GM12878 (cell line): ENCODE data around the gene EGFR.

Experiments used
- BACH1 ChIP-seq: fragments of 450-650 bp; IDR thresholded peaks from 2 replicates; pipeline ENCODE4 v1.6.1; 2017; ENCODE audit warnings: mild to moderate bottlenecking, borderline replicate concordance
- BCL11A ChIP-seq: IDR thresholded peaks from 2 replicates; pipeline ENCODE4 v1.6.1; 2011; ENCODE audit warnings: low read depth, low read length
- CTCF ChIP-seq, 3 experiments: IDR thresholded peaks in 2 of 3; conservative IDR thresholded peaks in 1 of 3; 2 replicates each; pipeline ENCODE4 v1.5.1; 2011; ENCODE audit warnings: low read depth in 3 of 3, low read length in 3 of 3, mild to moderate bottlenecking in 3 of 3, control low read depth in 2 of 3, moderate library complexity in 2 of 3, inconsistent platforms in 1 of 3, mixed read lengths in 1 of 3; ENCODE audit not compliant: control insufficient read depth in 2 of 3, insufficient read depth in 1 of 3; ENCODE audit errors: extremely low read depth in 1 of 3
- EZH2 ChIP-seq: IDR thresholded peaks from 2 replicates; pipeline ENCODE4 v1.6.1; 2012; ENCODE audit warnings: low read depth, mild to moderate bottlenecking, control low read depth, inconsistent platforms, low read length, borderline replicate concordance; ENCODE audit not compliant: control insufficient read depth
- GABPA ChIP-seq: IDR thresholded peaks from 2 replicates; pipeline ENCODE4 v1.6.1; 2014; ENCODE audit warnings: antibody characterized with exemption, low read depth, mild to moderate bottlenecking, inconsistent platforms
- MAX ChIP-seq: IDR thresholded peaks from 2 replicates; pipeline ENCODE4 v1.6.1; 2012; ENCODE audit warnings: low read depth, low read length, improper control_type of control experiment
- POLR2A ChIP-seq: IDR thresholded peaks from 2 replicates; pipeline ENCODE4 v1.6.1; 2011; ENCODE audit warnings: low read depth, mild to moderate bottlenecking, low read length
- RAD21 ChIP-seq: IDR thresholded peaks from 2 replicates; pipeline ENCODE4 v1.6.1; 2011; ENCODE audit warnings: mild to moderate bottlenecking, low read depth, low read length, moderate library complexity; ENCODE audit not compliant: insufficient read depth
- REST ChIP-seq: IDR thresholded peaks from 2 replicates; pipeline ENCODE4 v1.6.1; 2012; ENCODE audit warnings: mild to moderate bottlenecking, low read depth, low read length
- RFX5 ChIP-seq: IDR thresholded peaks from 2 replicates; pipeline ENCODE4 v1.6.1; 2011; ENCODE audit warnings: low read depth, low read length, improper control_type of control experiment
- SRF ChIP-seq, 2 experiments: IDR thresholded peaks; 2 replicates each; pipeline ENCODE4 v1.6.1; 2011; ENCODE audit warnings: low read depth in 2 of 2, low read length in 2 of 2, mild to moderate bottlenecking in 1 of 2, moderate library complexity in 1 of 2
- ZNF592 ChIP-seq: fragments of 450-650 bp; IDR thresholded peaks from 2 replicates; pipeline ENCODE4 v1.6.1; 2017; ENCODE audit warnings: mild to moderate bottlenecking, moderate library complexity
- TF ChIP-seq, protein P1 (sequence below): IDR thresholded peaks from 2 replicates; pipeline ENCODE4 v1.6.1; 2011; ENCODE audit warnings: mild to moderate bottlenecking, low read depth, low read length, moderate library complexity; ENCODE audit not compliant: insufficient replicate concordance

GRCh38 chr7:55152516-55152915, 133.7 kb downstream of the EGFR start:
- no peak for TF ChIP-seq MAX
- no peak for TF ChIP-seq POLR2A
- no peak for TF ChIP-seq BCL11A
- no peak for TF ChIP-seq CTCF (IDR thresholded peaks at IDR 0.05 in 2 of 3, conservative IDR thresholded peaks at IDR 0.05 in 1 of 3; ENCODE audit: control insufficient read depth in 2 of 3, extremely low read depth in 1 of 3, insufficient read depth in 1 of 3, low read depth in 3 of 3, low read length in 3 of 3)
- TF ChIP-seq, protein P1, sequence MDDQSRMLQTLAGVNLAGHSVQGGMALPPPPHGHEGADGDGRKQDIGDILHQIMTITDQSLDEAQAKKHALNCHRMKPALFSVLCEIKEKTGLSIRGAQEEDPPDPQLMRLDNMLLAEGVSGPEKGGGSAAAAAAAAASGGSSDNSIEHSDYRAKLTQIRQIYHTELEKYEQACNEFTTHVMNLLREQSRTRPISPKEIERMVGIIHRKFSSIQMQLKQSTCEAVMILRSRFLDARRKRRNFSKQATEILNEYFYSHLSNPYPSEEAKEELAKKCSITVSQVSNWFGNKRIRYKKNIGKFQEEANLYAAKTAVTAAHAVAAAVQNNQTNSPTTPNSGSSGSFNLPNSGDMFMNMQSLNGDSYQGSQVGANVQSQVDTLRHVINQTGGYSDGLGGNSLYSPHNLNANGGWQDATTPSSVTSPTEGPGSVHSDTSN: no peak
- no peak for TF ChIP-seq REST
- no peak for TF ChIP-seq RFX5
- no peak for TF ChIP-seq SRF (IDR thresholded peaks at IDR 0.05; ENCODE audit: low read depth in 2 of 2, low read length in 2 of 2)
- TF ChIP-seq RAD21: no peak
- no peak for TF ChIP-seq EZH2
- TF ChIP-seq GABPA: no peak
- TF ChIP-seq BACH1: no peak
- no peak for TF ChIP-seq ZNF592
